ENCODE measurements around the gene UBAP1L.

UBAP1L gene

DNA sequence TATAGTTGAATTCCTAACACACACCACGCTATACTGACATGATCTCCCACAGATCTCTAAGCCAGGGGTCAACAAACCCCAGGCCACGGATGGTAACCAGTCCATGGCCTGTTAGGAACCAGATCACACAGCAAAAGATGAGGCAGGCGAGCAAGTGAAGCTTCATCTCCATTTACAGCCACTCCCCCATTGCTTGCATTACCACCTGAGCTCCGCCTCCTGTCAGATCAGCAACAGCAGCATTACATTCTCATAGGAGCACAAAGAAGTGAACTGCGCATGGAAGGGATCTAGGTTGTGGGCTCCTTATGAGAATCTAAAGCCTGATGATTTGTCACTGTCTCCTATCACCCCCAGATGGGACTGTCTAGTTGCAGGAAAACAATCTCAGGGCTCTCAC, 15.9 kb upstream of the UBAP1L start:
- TF ChIP-seq, protein P1, sequence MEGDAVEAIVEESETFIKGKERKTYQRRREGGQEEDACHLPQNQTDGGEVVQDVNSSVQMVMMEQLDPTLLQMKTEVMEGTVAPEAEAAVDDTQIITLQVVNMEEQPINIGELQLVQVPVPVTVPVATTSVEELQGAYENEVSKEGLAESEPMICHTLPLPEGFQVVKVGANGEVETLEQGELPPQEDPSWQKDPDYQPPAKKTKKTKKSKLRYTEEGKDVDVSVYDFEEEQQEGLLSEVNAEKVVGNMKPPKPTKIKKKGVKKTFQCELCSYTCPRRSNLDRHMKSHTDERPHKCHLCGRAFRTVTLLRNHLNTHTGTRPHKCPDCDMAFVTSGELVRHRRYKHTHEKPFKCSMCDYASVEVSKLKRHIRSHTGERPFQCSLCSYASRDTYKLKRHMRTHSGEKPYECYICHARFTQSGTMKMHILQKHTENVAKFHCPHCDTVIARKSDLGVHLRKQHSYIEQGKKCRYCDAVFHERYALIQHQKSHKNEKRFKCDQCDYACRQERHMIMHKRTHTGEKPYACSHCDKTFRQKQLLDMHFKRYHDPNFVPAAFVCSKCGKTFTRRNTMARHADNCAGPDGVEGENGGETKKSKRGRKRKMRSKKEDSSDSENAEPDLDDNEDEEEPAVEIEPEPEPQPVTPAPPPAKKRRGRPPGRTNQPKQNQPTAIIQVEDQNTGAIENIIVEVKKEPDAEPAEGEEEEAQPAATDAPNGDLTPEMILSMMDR (IDR thresholded peaks at IDR 0.05; ENCODE audit: borderline replicate concordance, extremely low read depth, low read length, poor library complexity, severe bottlenecking) = no peak
- no peak for TF ChIP-seq EZH2 (IDR thresholded peaks at IDR 0.05; ENCODE audit: borderline replicate concordance, low read depth, low read length, severe bottlenecking)

DNA sequence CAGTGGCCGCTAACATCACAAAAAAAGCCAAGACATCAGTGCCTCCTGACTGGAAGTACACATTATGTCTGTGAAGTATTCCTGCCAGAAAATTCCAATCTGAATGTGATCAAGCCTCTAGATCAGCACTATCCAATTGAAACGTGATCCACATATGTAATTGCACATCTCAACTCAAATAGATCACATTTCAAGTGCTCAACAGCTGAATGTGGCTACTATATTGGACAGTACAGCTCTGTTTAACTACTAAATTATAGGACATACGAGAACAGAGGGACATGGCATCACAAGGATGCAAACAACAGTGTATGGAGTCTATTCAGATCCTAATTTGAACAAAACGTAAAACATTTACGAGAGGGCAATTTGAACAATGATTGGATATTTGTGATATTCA, 542 bp upstream of the UBAP1L start:
- Histone ChIP-seq H3K36me3 (ENCODE audit: insufficient read depth, low read length) (peaks cover 67% of the 10 kb centered on the region), H3K4me3 (ENCODE audit: low read depth in 1 of 2, low read length in 2 of 2) (no peak overlapping the region), H2AFZ (ENCODE audit: low read depth, low read length) (no peak overlapping the region), H4K20me1 (ENCODE audit: insufficient read depth, low read length) (no peaks in the 10 kb centered on the region; the same call in 1 of the 2 replicates), H3K4me1 (ENCODE audit: insufficient read depth, low read length) (no peaks in the 10 kb centered on the region), H3K27me3 (ENCODE audit: insufficient read depth, low read length, poor library complexity) (no peaks in the 10 kb centered on the region), H3K9me3 (ENCODE audit: insufficient read depth, low read length, severe bottlenecking) (no peaks in the 10 kb centered on the region), H3K27ac (ENCODE audit: low read length) (no peak overlapping the region), H3K4me2 (ENCODE audit: insufficient read depth, low read length) (no peak overlapping the region), H3K9ac (ENCODE audit: low read depth, low read length) (no peak overlapping the region), H3K79me2 (ENCODE audit: insufficient read depth, low read length) (no peaks in the 10 kb centered on the region)
- TF ChIP-seq, protein P1 (IDR thresholded peaks at IDR 0.05; ENCODE audit: borderline replicate concordance, extremely low read depth, low read length, poor library complexity, severe bottlenecking) = no peak
- TF ChIP-seq EZH2 (IDR thresholded peaks at IDR 0.05; ENCODE audit: borderline replicate concordance, low read depth, low read length, severe bottlenecking) = no peak
- DNase-seq (no peak), ATAC-seq (ENCODE audit: insufficient read depth, low read depth) (no peak)

More for the DNA sequence above, 15.9 kb upstream of the UBAP1L start:
- Histone ChIP-seq H3K4me3 (ENCODE audit: low read depth in 1 of 2, low read length in 2 of 2) (no peak overlapping the region; a peak in 1 of 4 replicates), H3K36me3 (ENCODE audit: insufficient read depth, low read length) (peaks cover 45% of the 10 kb centered on the region), H4K20me1 (ENCODE audit: insufficient read depth, low read length) (peaks cover 27% of the 10 kb centered on the region; the same call in 1 of the 2 replicates), H3K79me2 (ENCODE audit: insufficient read depth, low read length) (peaks cover 52% of the 10 kb centered on the region), H3K9ac (ENCODE audit: low read depth, low read length) (no peak overlapping the region), H3K9me3 (ENCODE audit: insufficient read depth, low read length, severe bottlenecking) (no peaks in the 10 kb centered on the region), H2AFZ (ENCODE audit: low read depth, low read length) (no peak overlapping the region), H3K27me3 (ENCODE audit: insufficient read depth, low read length, poor library complexity) (no peaks in the 10 kb centered on the region), H3K4me1 (ENCODE audit: insufficient read depth, low read length) (peaks cover 23% of the 10 kb centered on the region), H3K27ac (ENCODE audit: low read length) (no peak overlapping the region), H3K4me2 (ENCODE audit: insufficient read depth, low read length) (peak overlapping the region; percentile 24)
- no peak for ATAC-seq (ENCODE audit: insufficient read depth, low read depth)
- DNase-seq = no peak

DNA sequence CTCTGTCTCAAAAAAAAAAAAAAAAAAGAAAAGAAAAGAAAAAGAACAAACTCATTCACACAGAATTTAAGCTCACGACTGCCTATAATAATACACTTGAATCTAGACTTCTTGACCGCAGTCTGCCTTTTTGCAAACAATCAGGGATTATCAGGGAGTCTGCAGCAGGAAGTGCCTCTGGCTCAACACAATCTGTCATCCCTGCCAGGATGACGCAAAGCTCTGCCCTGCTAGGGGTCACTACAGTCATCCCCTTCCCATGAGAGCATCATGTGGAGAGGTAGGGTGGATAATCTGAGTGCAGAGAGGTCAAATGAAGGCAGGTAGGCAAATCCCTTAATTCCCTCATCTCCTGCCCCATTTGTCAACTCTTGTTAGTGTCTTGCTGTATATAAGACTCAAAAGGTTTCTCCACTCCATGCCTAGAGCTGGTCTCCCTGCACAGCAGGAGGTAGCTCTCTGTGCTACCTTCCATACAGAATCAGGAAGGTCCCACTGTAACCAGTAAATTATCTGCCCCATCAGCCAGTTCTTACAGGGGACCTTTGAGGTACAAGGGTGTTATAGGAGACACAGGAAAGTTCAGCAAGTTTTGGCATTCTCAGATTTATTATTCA, 4.2 kb downstream of the UBAP1L start:
- Histone ChIP-seq H3K4me2 (ENCODE audit: insufficient read depth, low read length) (no peak overlapping the region), H3K4me3 (ENCODE audit: low read depth in 1 of 2, low read length in 2 of 2) (no peak overlapping the region), H3K27me3 (ENCODE audit: insufficient read depth, low read length, poor library complexity) (no peaks in the 10 kb centered on the region), H3K79me2 (ENCODE audit: insufficient read depth, low read length) (no peaks in the 10 kb centered on the region), H4K20me1 (ENCODE audit: insufficient read depth, low read length) (no peaks in the 10 kb centered on the region), H3K9me3 (ENCODE audit: insufficient read depth, low read length, severe bottlenecking) (no peaks in the 10 kb centered on the region), H3K27ac (ENCODE audit: low read length) (no peak overlapping the region), H2AFZ (ENCODE audit: low read depth, low read length) (no peak overlapping the region), H3K9ac (ENCODE audit: low read depth, low read length) (no peak overlapping the region), H3K4me1 (ENCODE audit: insufficient read depth, low read length) (no peaks in the 10 kb centered on the region), H3K36me3 (ENCODE audit: insufficient read depth, low read length) (peaks cover 37% of the 10 kb centered on the region)
- TF ChIP-seq EZH2 (IDR thresholded peaks at IDR 0.05; ENCODE audit: borderline replicate concordance, low read depth, low read length, severe bottlenecking) = no peak
- TF ChIP-seq, protein P1 (IDR thresholded peaks at IDR 0.05; ENCODE audit: borderline replicate concordance, extremely low read depth, low read length, poor library complexity, severe bottlenecking) = no peak
- ATAC-seq (ENCODE audit: insufficient read depth, low read depth) = no peak
- DNase-seq = no peak
